K562 (cell line): ENCODE measurements around the gene MAK. TPM values are rescaled to one million over a fixed set of nuclear protein-coding genes. Genes with fewer than 3 reads are reported as not detected.

Source experiments
- ATAC-seq: fragments of 200-7000 bp; cut with Tn5 transposase; 3 replicates; pipeline ENCODE4 v1.9.1; 2020; ENCODE audit warnings: moderate library complexity
- BruUV-seq: library from RNA; stranded (reverse); fragments of 400-500 nt; replicated peaks from 2 replicates; lab custom pipeline; 2021; lab: Mats Ljungman, UMichigan
- CTCF ChIA-PET: fragments of 300-600 bp; formaldehyde crosslinking; extraction: SDS; loops from one replicate; lab custom pipeline; 2021; ENCODE audit warnings: low intra/inter-chr PET ratio; lab: Yijun Ruan, JAX
- POLR2A ChIA-PET: fragments of 300-600, 350-650 bp; sonication (Branson Sonifier 250); formaldehyde crosslinking; extraction: SDS; loops from one replicate; lab custom pipeline; 2021; ENCODE audit warnings: antibody characterized with exemption, inconsistent platforms; lab: Yijun Ruan, JAX
- DNase-seq, 4 experiments: peaks; one replicate each; pipeline versions ENCODE4 v3.0.0 to v3.0.0-alpha.2; 2011 to 2018; ENCODE audit warnings: low spot score in 3 of 4, mixed read lengths in 3 of 4; ENCODE audit errors: extremely low read depth in 1 of 4
- FAIRE-seq: peaks from 2 replicates; lab custom pipeline; 2011; peaks lifted over from hg19 to GRCh38; lab: Jason Lieb, UNC
- H2AFZ ChIP-seq: 2 replicates; pipeline ENCODE4 v1.6.0; 2011; ENCODE audit warnings: low read depth, low read length, control low read depth, inconsistent platforms
- H3K27ac ChIP-seq: fragments of 200-600 bp; 3 replicates; pipeline ENCODE4 v1.8.0; 2011; ENCODE audit warnings: low read depth, mild to moderate bottlenecking, control low read depth, inconsistent platforms, low read length, moderate library complexity, mixed read lengths; ENCODE audit errors: extremely low read depth
- H3K27me3 ChIP-seq, 2 experiments: fragments of 300-600 bp in 1 of 2; 2 replicates in 1 of 2; 3 replicates in 1 of 2; pipeline versions ENCODE4 v1.6.0 to v1.8.0; 2011; ENCODE audit warnings: inconsistent platforms in 2 of 2, low read length in 2 of 2, mild to moderate bottlenecking in 1 of 2, mixed read lengths in 1 of 2, moderate library complexity in 1 of 2; ENCODE audit not compliant: control insufficient read depth in 2 of 2, insufficient read depth in 2 of 2
- H3K36me3 ChIP-seq: fragments of 300-600 bp; 3 replicates; pipeline ENCODE4 v1.8.0; 2011; ENCODE audit warnings: mild to moderate bottlenecking, low read length, inconsistent platforms; ENCODE audit not compliant: control insufficient read depth, insufficient read depth
- H3K4me1 ChIP-seq, 2 experiments: fragments of 200-600 bp in 1 of 2; replicated peaks in 1 of 2; 2 replicates in 1 of 2; 3 replicates in 1 of 2; pipeline versions ENCODE4 v1.5.1 to v1.8.0; 2011; ENCODE audit warnings: inconsistent platforms in 2 of 2, low read length in 2 of 2, mild to moderate bottlenecking in 1 of 2, mixed read lengths in 1 of 2, moderate library complexity in 1 of 2; ENCODE audit not compliant: control insufficient read depth in 2 of 2, insufficient read depth in 2 of 2
- H3K4me2 ChIP-seq: 2 replicates; pipeline ENCODE4 v1.6.1; 2011; ENCODE audit warnings: low read length, control low read depth, inconsistent platforms, mixed read lengths; ENCODE audit not compliant: insufficient read depth
- H3K4me3 ChIP-seq: fragments of 200-600 bp; sonication (generic), shearing (Covaris generic); 2 replicates; pipeline ENCODE4 v1.5.1; 2016; ENCODE audit warnings: control low read depth, inconsistent platforms
- H3K79me2 ChIP-seq: fragments of 200-600 bp; 3 replicates; pipeline ENCODE4 v1.8.0; 2011; ENCODE audit warnings: low read length, inconsistent platforms; ENCODE audit not compliant: control insufficient read depth, insufficient read depth
- H3K9ac ChIP-seq, 2 experiments: 2 replicates each; pipeline versions ENCODE4 v1.6.0 to v1.6.1; 2011; ENCODE audit warnings: low read depth in 2 of 2, low read length in 2 of 2, control low read depth in 1 of 2, inconsistent platforms in 1 of 2, mild to moderate bottlenecking in 1 of 2, mixed read lengths in 1 of 2; ENCODE audit not compliant: insufficient read depth in 1 of 2
- H3K9me1 ChIP-seq: one replicate; pipeline ENCODE4 v1.6.0; 2011; ENCODE audit warnings: inconsistent platforms, mild to moderate bottlenecking, low read length, moderate library complexity; ENCODE audit not compliant: control insufficient read depth, insufficient read depth
- H3K9me3 ChIP-seq: replicated peaks from 2 replicates; pipeline ENCODE4 v1.5.1; 2011; ENCODE audit warnings: low read depth, low read length, inconsistent platforms; ENCODE audit not compliant: control insufficient read depth, insufficient read depth
- H4K20me1 ChIP-seq: replicated peaks from 2 replicates; pipeline ENCODE4 v1.6.1; 2011; ENCODE audit warnings: low read length, inconsistent platforms, mixed read lengths; ENCODE audit not compliant: control insufficient read depth, insufficient read depth
- ATF1 ChIP-seq, 2 experiments: fragments of 450-650 bp in 1 of 2; IDR thresholded peaks; 2 replicates each; pipeline ENCODE4 v1.6.1; 2016; ENCODE audit warnings: missing compliant biosample characterization in 1 of 2, missing genetic modification characterization in 1 of 2
- CTBP1 ChIP-seq: fragments of 450-650 bp; IDR thresholded peaks from 2 replicates; pipeline ENCODE4 v1.6.1; 2016; ENCODE audit warnings: borderline replicate concordance
- ESRRA ChIP-seq: fragments of 450-650 bp; IDR thresholded peaks from 2 replicates; pipeline ENCODE4 v1.6.1; 2014; ENCODE audit warnings: low read depth, mild to moderate bottlenecking, moderate library complexity, borderline replicate concordance
- FOXM1 ChIP-seq, 2 experiments: fragments of 450-650 bp in 1 of 2; sonication (generic) in 1 of 2; formaldehyde crosslinking in 1 of 2; IDR thresholded peaks; 2 replicates each; pipeline versions ENCODE4 v1.6.1 to v1.9.0; 2017 to 2022; ENCODE audit warnings: low read depth in 2 of 2, mild to moderate bottlenecking in 2 of 2, missing genetic modification reagents in 1 of 2, moderate library complexity in 1 of 2
- GATAD2A ChIP-seq: fragments of 450-650 bp; IDR thresholded peaks from 2 replicates; pipeline ENCODE4 v1.6.1; 2017
- HCFC1 ChIP-seq: IDR thresholded peaks from 2 replicates; pipeline ENCODE4 v1.6.1; 2012; ENCODE audit warnings: low read depth, low read length, improper control_type of control experiment
- KLF6 ChIP-seq: fragments of 250-450 bp; sonication (Bioruptor Pico); IDR thresholded peaks from 2 replicates; pipeline ENCODE4 v1.4.0; 2020; ENCODE audit warnings: mild to moderate bottlenecking, moderate library complexity, borderline replicate concordance
- MEF2D ChIP-seq: conservative IDR thresholded peaks from 2 replicates; pipeline ENCODE4 v1.6.1; 2016; ENCODE audit warnings: low read depth, missing genetic modification characterization, missing compliant biosample characterization
- PHF20 ChIP-seq: fragments of 450-650 bp; IDR thresholded peaks from 2 replicates; pipeline ENCODE4 v1.6.1; 2018; ENCODE audit not compliant: partially characterized antibody
- PHTF2 ChIP-seq: fragments of 250-450 bp; sonication (Bioruptor Pico); IDR thresholded peaks from 2 replicates; pipeline ENCODE4 v1.5.0; 2021; ENCODE audit warnings: mild to moderate bottlenecking
- RBFOX2 ChIP-seq: fragments of 200-400 bp; formaldehyde crosslinking; IDR thresholded peaks from 2 replicates; pipeline ENCODE4 v1.6.1; 2017; ENCODE audit warnings: low read depth, mild to moderate bottlenecking, low read length, moderate library complexity
- ZBTB1 ChIP-seq: sonication (generic); formaldehyde crosslinking; IDR thresholded peaks from 2 replicates; pipeline ENCODE4 v1.8.1; 2023; ENCODE audit warnings: missing genetic modification reagents, low read depth, mild to moderate bottlenecking, borderline replicate concordance
- ZNF584 ChIP-seq: fragments of 200-800 bp; sonication (Bioruptor generic); IDR thresholded peaks from 2 replicates; pipeline ENCODE4 v1.6.1; 2016; ENCODE audit warnings: low read depth, mild to moderate bottlenecking, missing genetic modification characterization, missing compliant biosample characterization
- WGBS: fragments of 100-300 bp; shearing (Covaris generic); methylation state at CpG from one replicate; pipeline ENCODE4 v1.1.6; 2016; ENCODE audit warnings: low coverage, mixed read lengths; ENCODE audit not compliant: insufficient coverage; ENCODE audit errors: missing lambda C conversion rate; 5-methylcytosine and 5-hydroxymethylcytosine counted together
- in situ Hi-C: fragments of 300-500 bp; cut with MboI; formaldehyde crosslinking; loops from 4 replicates; pipeline ENCODE4 v1.15.0; 2018; ENCODE audit warnings: inconsistent platforms, mixed read lengths
- intact Hi-C: fragments of 100-400 bp; cut with micrococcal nuclease; formaldehyde crosslinking; loops from 2 replicates; pipeline ENCODE4 v1.14.2; 2022
- polyA plus RNA-seq, 8 experiments: library from polyadenylated mRNA; depleted of rRNA in 4 of 8; stranded (reverse) in 5 of 8; unstranded in 3 of 8; fragments of >200 nt; fragmentation: Nextera tagmentation in 2 of 8; fragmentation: Illumina TruSeq in 1 of 8; extraction: Ambion mirVana in 2 of 8; extraction: Trizol in 1 of 8; gene quantifications; 2 replicates each; pipeline versions ENCODE4 v1.2.1 to v1.2.3, GENCODE V29; 2011 to 2014; ENCODE audit warnings: inconsistent platforms in 1 of 8, missing spikeins in 1 of 8
- total RNA-seq, 7 experiments: library from RNA; depleted of rRNA in 6 of 7; stranded (reverse); fragments of >200 nt in 6 of 7; fragmentation: Illumina TruSeq in 2 of 7; extraction: Trizol in 2 of 7; gene quantifications; 2 replicates each; pipeline versions ENCODE4 v1.2.1 to v1.2.3, GENCODE V29; 2011 to 2021; ENCODE audit warnings: low replicate concordance in 1 of 7
- TF ChIP-seq, protein P1 (sequence below), 2 experiments: fragments of 450-650 bp; IDR thresholded peaks; 2 replicates each; pipeline ENCODE4 v1.6.1; 2018; ENCODE audit warnings: mild to moderate bottlenecking in 2 of 2, low read depth in 1 of 2; ENCODE audit not compliant: partially characterized antibody in 2 of 2
- TF ChIP-seq, protein P2 (sequence below): sonication (generic); formaldehyde crosslinking; IDR thresholded peaks from 2 replicates; pipeline ENCODE4 v1.8.0; 2022; ENCODE audit warnings: mild to moderate bottlenecking, low read depth, missing genetic modification reagents

The MAK gene
- total and polyA plus RNA-seq, 9 of the 15 experiments (the other 6 are each of a cell fraction or from before 2014, with no cell fraction given), result 0.25 to 1.1 (median 0.53) TPM

DNA sequence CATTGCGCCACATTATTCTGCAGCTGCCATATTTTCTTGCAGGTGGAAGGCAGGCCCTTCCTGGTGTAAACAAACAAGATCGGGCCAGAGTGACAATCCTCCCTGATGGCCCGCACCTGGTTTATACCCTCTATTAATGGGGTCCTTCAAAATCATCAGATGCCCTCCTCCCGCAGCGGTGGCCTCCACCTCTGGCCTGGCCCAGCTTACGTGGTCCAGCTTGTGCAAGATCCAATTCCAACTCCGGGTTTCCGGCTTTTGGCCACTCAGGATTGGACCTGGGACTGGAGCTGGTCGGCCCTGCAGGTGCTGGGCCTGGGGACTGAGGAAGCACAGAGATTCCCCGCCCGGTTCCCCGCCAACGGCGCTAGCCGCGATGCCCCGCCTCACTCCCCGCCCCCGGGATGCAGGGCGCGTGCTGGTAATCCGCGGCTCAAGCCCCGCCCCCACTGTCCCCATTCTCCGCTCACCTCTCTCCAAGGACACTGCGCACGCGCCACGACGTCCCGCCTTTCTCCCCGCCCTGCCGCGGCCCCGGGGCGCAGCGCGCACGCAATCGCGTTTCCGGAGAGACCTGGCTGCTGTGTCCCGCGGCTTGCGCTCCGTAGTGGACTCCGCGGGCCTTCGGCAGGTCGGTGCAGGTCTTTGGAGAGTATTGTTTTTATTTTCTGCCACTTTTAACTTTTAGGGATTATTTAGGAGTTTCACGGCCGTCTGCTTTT, 90.9 kb downstream of the MAK start, which contains the start of gene TMEM14B:
Gene TMEM14B (plus strand): TSS at position 555 of the 722 bp plus-strand sequence. CDS start 1,441 bp downstream, outside the sequence.
- H3K36me3 ChIP-seq, result peaks cover 30% of the 10 kb centered on the region
- FAIRE-seq (peak; percentile 93), ATAC-seq (peak; percentile 94), DNase-seq (peak; percentile 99 to 100 (median 100))
- BruUV-seq, result no TSS peak
- 2% methylated on average over 49 of the region's 52 CpGs for WGBS
- in situ Hi-C loops (no loop called here), intact Hi-C loops (loop anchor here (1.0 to 5.0 kb wide), 4 partner anchors 24 to 53 kb away; partner anchors contain the start of genes C6orf52 and PAK1IP1)
- H3K9ac ChIP-seq, result peak within 1 kb of the TSS; percentile 81 to 89
- H3K4me2 ChIP-seq, result peak within 1 kb of the TSS; percentile 84
- no peaks in the 10 kb centered on the region for H3K9me3 ChIP-seq
- peak within 1 kb of the TSS; percentile 91 for H2AFZ ChIP-seq
- peak within 1 kb of the TSS; percentile 57 for H3K4me3 ChIP-seq
- H3K4me1 ChIP-seq, result peaks cover 28 to 51% of the 10 kb centered on the region in 2 experiments
- ChIA-PET CTCF (interaction anchor here (0.7 kb wide), 1 partner anchor 22 kb away, joined by 3 read pairs; no protein-coding TSS in a partner anchor), POLR2A (interaction anchor here (0.8 to 3.6 kb wide), 8 partner anchors 10 to 73 kb away, joined by 3 to 13 read pairs (median 4); partner anchors contain the start of genes C6orf52, PAK1IP1 and TMEM14C)
- H3K9me1 ChIP-seq, result no peaks in the 10 kb centered on the region
- H3K79me2 ChIP-seq, result peaks cover 48% of the 10 kb centered on the region
- peak within 1 kb of the TSS; percentile 75 for H3K27ac ChIP-seq
- H4K20me1 ChIP-seq, result peaks cover 15% of the 10 kb centered on the region
- H3K27me3 ChIP-seq, result no peaks in the 10 kb centered on the region
- no peak for TF ChIP-seq PHTF2 (CRISPR knock-in tag)
- TF ChIP-seq PHF20, result peak; percentile 95
- TF ChIP-seq FOXM1 (IDR thresholded peaks at IDR 0.05; ENCODE audit: low read depth), result peak; percentile 72; the same call in 1 of the 2 replicates
- TF ChIP-seq FOXM1 (CRISPR knock-in tag; IDR thresholded peaks at IDR 0.05; ENCODE audit: low read depth), result no peak
- TF ChIP-seq HCFC1, result peak; percentile 53
- TF ChIP-seq ESRRA, result peak; percentile 76; the same call in 1 of the 2 replicates
- peak; percentile 57; the same call in 1 of the 2 replicates for TF ChIP-seq ZBTB1 (CRISPR knock-in tag)
- TF ChIP-seq MEF2D (tag), result no peak
- TF ChIP-seq RBFOX2, result peak; percentile 96
- TF ChIP-seq, protein P1, sequence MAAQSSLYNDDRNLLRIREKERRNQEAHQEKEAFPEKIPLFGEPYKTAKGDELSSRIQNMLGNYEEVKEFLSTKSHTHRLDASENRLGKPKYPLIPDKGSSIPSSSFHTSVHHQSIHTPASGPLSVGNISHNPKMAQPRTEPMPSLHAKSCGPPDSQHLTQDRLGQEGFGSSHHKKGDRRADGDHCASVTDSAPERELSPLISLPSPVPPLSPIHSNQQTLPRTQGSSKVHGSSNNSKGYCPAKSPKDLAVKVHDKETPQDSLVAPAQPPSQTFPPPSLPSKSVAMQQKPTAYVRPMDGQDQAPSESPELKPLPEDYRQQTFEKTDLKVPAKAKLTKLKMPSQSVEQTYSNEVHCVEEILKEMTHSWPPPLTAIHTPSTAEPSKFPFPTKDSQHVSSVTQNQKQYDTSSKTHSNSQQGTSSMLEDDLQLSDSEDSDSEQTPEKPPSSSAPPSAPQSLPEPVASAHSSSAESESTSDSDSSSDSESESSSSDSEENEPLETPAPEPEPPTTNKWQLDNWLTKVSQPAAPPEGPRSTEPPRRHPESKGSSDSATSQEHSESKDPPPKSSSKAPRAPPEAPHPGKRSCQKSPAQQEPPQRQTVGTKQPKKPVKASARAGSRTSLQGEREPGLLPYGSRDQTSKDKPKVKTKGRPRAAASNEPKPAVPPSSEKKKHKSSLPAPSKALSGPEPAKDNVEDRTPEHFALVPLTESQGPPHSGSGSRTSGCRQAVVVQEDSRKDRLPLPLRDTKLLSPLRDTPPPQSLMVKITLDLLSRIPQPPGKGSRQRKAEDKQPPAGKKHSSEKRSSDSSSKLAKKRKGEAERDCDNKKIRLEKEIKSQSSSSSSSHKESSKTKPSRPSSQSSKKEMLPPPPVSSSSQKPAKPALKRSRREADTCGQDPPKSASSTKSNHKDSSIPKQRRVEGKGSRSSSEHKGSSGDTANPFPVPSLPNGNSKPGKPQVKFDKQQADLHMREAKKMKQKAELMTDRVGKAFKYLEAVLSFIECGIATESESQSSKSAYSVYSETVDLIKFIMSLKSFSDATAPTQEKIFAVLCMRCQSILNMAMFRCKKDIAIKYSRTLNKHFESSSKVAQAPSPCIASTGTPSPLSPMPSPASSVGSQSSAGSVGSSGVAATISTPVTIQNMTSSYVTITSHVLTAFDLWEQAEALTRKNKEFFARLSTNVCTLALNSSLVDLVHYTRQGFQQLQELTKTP (IDR thresholded peaks at IDR 0.05; ENCODE audit: low read depth in 1 of 2, partially characterized antibody in 2 of 2), result peak; percentile 34 to 81
- TF ChIP-seq, protein P2, sequence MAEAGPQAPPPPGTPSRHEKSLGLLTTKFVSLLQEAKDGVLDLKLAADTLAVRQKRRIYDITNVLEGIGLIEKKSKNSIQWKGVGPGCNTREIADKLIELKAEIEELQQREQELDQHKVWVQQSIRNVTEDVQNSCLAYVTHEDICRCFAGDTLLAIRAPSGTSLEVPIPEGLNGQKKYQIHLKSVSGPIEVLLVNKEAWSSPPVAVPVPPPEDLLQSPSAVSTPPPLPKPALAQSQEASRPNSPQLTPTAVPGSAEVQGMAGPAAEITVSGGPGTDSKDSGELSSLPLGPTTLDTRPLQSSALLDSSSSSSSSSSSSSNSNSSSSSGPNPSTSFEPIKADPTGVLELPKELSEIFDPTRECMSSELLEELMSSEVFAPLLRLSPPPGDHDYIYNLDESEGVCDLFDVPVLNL (CRISPR knock-in tag), result peak; percentile 76; the same call in 1 of the 2 replicates
- TF ChIP-seq CTBP1, result peak; percentile 90
- TF ChIP-seq KLF6, result 0 out of 2 replicates have a peak, but pooled peaks have one; percentile 33
- TF ChIP-seq ZNF584 (CRISPR knock-in tag), result no peak
- TF ChIP-seq GATAD2A, result 0 out of 2 replicates have a peak, but pooled peaks have one; percentile 21
- TF ChIP-seq ATF1 (CRISPR knock-in tag; IDR thresholded peaks at IDR 0.05), result no peak
- TF ChIP-seq ATF1 (tag; IDR thresholded peaks at IDR 0.05), result peak; percentile 79
